ENCODE results near the gene PNRC2. TPM values are rescaled to one million over a fixed set of nuclear protein-coding genes. Genes with fewer than 3 reads are reported as not detected.

The PNRC2 gene
- total and polyA plus RNA-seq, 10 of the 15 experiments (the other 5 are each of a cell fraction or from before 2014, with no cell fraction given): 106 to 205 (median 163) TPM

GRCh38 chr1:23964790-23965740, 5.4 kb downstream of the PNRC2 start (continued):
- peak; percentile 13; the same call in 1 of the 2 replicates for TF ChIP-seq BMI1 (IDR thresholded peaks at IDR 0.05; ENCODE audit: borderline replicate concordance)
- no peak for TF ChIP-seq TARDBP (IDR thresholded peaks at IDR 0.05; ENCODE audit: borderline replicate concordance)
- no peak; the same call in 1 of the 2 replicates for TF ChIP-seq SMARCA5 (IDR thresholded peaks at IDR 0.05)
- no peak for TF ChIP-seq CHD2 (IDR thresholded peaks at IDR 0.05; ENCODE audit: borderline replicate concordance, low read depth, low read length)
- TF ChIP-seq NR2C1 (IDR thresholded peaks at IDR 0.05): no peak
- TF ChIP-seq ATF3 (IDR thresholded peaks at IDR 0.05; ENCODE audit: borderline replicate concordance, extremely low read depth, low read depth, low read length): no peak
- no peak for TF ChIP-seq ETV6 (conservative IDR thresholded peaks at IDR 0.05 in 1 of 2, IDR thresholded peaks at IDR 0.05 in 1 of 2; ENCODE audit: borderline replicate concordance in 1 of 2, low read depth in 1 of 2)
- no peak for TF ChIP-seq SMAD1 (IDR thresholded peaks at IDR 0.05; ENCODE audit: low read depth, partially characterized antibody)
- TF ChIP-seq HDAC6 (IDR thresholded peaks at IDR 0.05; ENCODE audit: unreplicated experiment): peak; percentile 14
- no peak for TF ChIP-seq ASH2L (IDR thresholded peaks at IDR 0.05; ENCODE audit: borderline replicate concordance, low read depth)
- peak; percentile 2; the same call in 1 of the 2 replicates for TF ChIP-seq PML (IDR thresholded peaks at IDR 0.05; ENCODE audit: low read length)
- no peak for TF ChIP-seq ZNF384 (IDR thresholded peaks at IDR 0.05; ENCODE audit: borderline replicate concordance, low read depth, low read length)
- no peak for TF ChIP-seq CREM (IDR thresholded peaks at IDR 0.05; ENCODE audit: low read depth)
- TF ChIP-seq CBX5 (IDR thresholded peaks at IDR 0.05; ENCODE audit: low read depth): no peak
